ENCODE measurements around the gene STON2. TPM values are rescaled to one million over a fixed set of nuclear protein-coding genes. Genes with fewer than 3 reads are reported as not detected.
A peak's percentile ranks its signal among the peaks of the same experiment; 100 is the strongest.

The STON2 gene
- total RNA-seq, 2 donors from 2014 or later, result 6.6 to 16.6 TPM

GRCh38 chr14:81298122-81298521 is 102.0 kb downstream of the STON2 start:
- no peak overlapping the region for H3K4me3 ChIP-seq
- no peaks in the 10 kb centered on the region for H3K27me3 ChIP-seq
- WGBS, 2 donors, result 75 to 85% methylated on average over 2 of the region's 2 CpGs
- H3K4me1 ChIP-seq, result peaks cover 7% of the 10 kb centered on the region
- no peaks in the 10 kb centered on the region for H3K9me3 ChIP-seq
- no peaks in the 10 kb centered on the region for H3K36me3 ChIP-seq (replicated peaks in 1 of 2; ENCODE audit: insufficient read depth in 1 of 2, low read depth in 2 of 2)
- H3K27ac ChIP-seq, result no peak overlapping the region
- no peak for ATAC-seq
- TF ChIP-seq POLR2A (IDR thresholded peaks at IDR 0.05) (no peak), CTCF (IDR thresholded peaks at IDR 0.05) (no peak)
- DNase-seq, result peak in 2 of 4 donors; percentile 16 to 31
- intact Hi-C loops (cut with DNase I), result no loop called here

GRCh38 chr14:81295958-81296923 is 103.9 kb downstream of the STON2 start:
- Histone ChIP-seq H3K27me3 (no peaks in the 10 kb centered on the region), H3K27ac (no peak overlapping the region), H3K4me3 (no peak overlapping the region), H3K36me3 (replicated peaks in 1 of 2; ENCODE audit: insufficient read depth in 1 of 2, low read depth in 2 of 2) (no peaks in the 10 kb centered on the region), H3K9me3 (no peaks in the 10 kb centered on the region), H3K4me1 (no peaks in the 10 kb centered on the region)
- TF ChIP-seq CTCF (IDR thresholded peaks at IDR 0.05), result no peak
- no peak for TF ChIP-seq POLR2A (IDR thresholded peaks at IDR 0.05)
- intact Hi-C loops (cut with DNase I), result no loop called here
- WGBS, 2 donors, result 68 to 70% methylated on average over 4 of the region's 4 CpGs
- DNase-seq (no peak), ATAC-seq (no peak)

GRCh38 chr14:81289516-81289915 is 110.6 kb downstream of the STON2 start:
- intact Hi-C loops (cut with DNase I), result no loop called here
- no peaks in the 10 kb centered on the region for H3K9me3 ChIP-seq
- H3K36me3 ChIP-seq (replicated peaks in 1 of 2; ENCODE audit: insufficient read depth in 1 of 2, low read depth in 2 of 2), result no peaks in the 10 kb centered on the region
- DNase-seq, result no peak
- H3K27ac ChIP-seq, result no peak overlapping the region
- TF ChIP-seq POLR2A (IDR thresholded peaks at IDR 0.05) (no peak), CTCF (IDR thresholded peaks at IDR 0.05) (no peak)
- ATAC-seq, result no peak
- H3K4me1 ChIP-seq, result no peaks in the 10 kb centered on the region
- WGBS, 2 donors, result 69 to 72% methylated on average over 6 of the region's 6 CpGs
- no peak overlapping the region for H3K4me3 ChIP-seq
- H3K27me3 ChIP-seq, result no peaks in the 10 kb centered on the region

GRCh38 chr14:81286574-81287370 is 113.4 kb downstream of the STON2 start:
- WGBS, 2 donors, result 77 to 83% methylated on average over 8 of the region's 8 CpGs
- Histone ChIP-seq H3K27me3 (no peaks in the 10 kb centered on the region), H3K36me3 (replicated peaks in 1 of 2; ENCODE audit: insufficient read depth in 1 of 2, low read depth in 2 of 2) (no peaks in the 10 kb centered on the region), H3K4me1 (no peaks in the 10 kb centered on the region), H3K9me3 (no peaks in the 10 kb centered on the region), H3K27ac (no peak overlapping the region), H3K4me3 (no peak overlapping the region)
- ATAC-seq (no peak), DNase-seq (no peak)
- intact Hi-C loops (cut with DNase I), result no loop called here
- no peak for TF ChIP-seq CTCF (IDR thresholded peaks at IDR 0.05)
- TF ChIP-seq POLR2A (IDR thresholded peaks at IDR 0.05), result no peak

All from body of pancreas (tissue), 4 donors.